Left hindlimb (tissue), 1 donor: ENCODE results near the gene SPRED3.
"Not testable (repeated sequence)": the region's sequence is repeated elsewhere in the genome, so short reads cannot be mapped to it uniquely, and the experiment has no call there.

Experiments
- DNase-seq: peaks from one replicate; pipeline ENCODE4 v3.0.0-alpha.2; 2018

Gene SPRED3

GRCh38 chr19:38388349-38389100 is at the start of gene SPRED3:
Gene SPRED3 (plus strand): TSS chr19:38388697. CDS start chr19:38390303, 1,606 bp downstream.
- DNase-seq: no peak

DNA sequence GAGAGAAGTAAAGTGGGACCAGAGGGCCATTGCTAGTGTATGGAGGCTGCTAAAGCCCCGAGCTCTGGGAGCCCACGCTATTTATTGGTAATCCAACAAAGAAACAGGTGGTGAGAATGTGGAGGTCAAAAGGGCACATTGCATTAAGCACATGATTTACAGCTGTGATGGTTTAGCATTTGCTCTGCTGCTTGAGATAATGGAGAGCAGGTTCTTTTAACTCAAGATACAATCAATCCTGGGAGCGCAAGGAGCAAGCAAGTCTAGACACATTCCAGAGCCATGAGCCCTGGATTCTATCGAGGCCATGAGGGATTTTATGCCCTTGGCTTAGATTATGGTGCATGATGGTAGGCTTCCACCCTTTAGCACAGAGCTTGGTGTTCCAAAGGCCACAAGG is 49.5 kb upstream of the SPRED3 start:
- not testable (repeated sequence) for DNase-seq

DNA sequence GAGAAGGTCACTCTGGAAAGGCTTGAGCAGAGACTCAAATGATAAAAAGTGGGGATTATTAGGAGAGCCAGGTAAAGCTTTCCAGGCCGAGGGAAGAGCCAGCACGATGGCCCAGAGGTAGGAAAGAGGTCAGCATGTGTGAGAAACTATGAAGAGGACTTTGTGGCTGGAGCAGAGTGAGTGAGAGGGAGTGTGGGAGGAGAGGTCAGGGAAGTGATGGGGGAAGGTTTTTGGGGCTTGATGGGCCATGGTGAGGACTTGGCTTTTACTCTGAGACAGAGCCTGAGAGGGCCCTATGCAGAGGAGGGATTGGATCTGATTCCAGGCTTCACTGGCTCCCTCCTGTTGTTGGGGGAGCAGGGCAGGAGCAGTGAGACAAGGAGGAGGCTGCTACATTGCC is 47.6 kb upstream of the SPRED3 start:
- DNase-seq: no peak

DNA sequence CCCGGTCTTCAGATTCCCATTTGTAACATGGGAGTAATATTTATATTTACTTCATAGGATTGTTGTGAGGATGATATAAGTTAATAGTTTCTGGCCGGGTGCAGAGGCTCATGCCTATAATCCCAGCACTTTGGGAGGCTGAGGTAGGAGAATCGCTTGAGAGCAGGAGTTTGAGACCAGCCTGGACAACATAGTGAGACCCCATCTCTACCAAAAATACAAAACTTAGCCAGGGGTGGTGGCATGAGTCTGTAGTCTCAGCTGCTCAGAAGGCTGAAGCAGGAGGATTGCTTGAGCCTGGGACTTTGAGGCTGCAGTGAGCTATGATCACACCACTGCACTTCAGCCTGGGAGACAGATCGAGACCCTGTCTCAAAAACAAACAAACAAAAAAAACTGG is 41.7 kb upstream of the SPRED3 start:
- no peak for DNase-seq

GRCh38 chr19:38350883-38351282 is 37.6 kb upstream of the SPRED3 start:
- DNase-seq: no peak

DNA sequence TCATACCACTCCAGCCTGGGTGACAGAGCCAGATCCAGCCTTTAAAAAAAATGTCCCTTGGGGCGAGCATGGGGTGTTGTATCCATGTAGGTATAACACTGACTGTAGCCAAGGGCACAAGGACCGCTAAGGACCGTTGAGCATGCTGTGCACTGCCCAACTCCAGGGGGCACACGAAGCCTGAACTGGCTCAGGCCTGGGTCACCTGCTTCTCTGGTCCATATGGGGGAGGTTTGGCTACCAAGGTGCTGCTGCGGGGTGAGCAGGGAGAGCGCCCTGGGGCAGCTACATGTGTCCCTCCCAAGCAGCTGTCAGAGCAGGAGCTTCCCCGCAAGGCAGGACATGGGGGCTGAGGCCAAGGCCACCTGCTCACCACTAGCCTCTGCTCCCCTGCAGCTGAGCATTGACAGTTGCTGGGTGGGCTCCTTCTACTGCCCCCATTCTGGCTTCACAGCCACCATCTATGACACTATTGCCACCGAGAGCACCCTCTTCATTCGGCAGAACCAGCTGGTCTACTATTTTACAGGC is 36.6 kb upstream of the SPRED3 start:
- DNase-seq: no peak

GRCh38 chr19:38352611-38353010 is 35.9 kb upstream of the SPRED3 start:
- DNase-seq: no peak

DNA sequence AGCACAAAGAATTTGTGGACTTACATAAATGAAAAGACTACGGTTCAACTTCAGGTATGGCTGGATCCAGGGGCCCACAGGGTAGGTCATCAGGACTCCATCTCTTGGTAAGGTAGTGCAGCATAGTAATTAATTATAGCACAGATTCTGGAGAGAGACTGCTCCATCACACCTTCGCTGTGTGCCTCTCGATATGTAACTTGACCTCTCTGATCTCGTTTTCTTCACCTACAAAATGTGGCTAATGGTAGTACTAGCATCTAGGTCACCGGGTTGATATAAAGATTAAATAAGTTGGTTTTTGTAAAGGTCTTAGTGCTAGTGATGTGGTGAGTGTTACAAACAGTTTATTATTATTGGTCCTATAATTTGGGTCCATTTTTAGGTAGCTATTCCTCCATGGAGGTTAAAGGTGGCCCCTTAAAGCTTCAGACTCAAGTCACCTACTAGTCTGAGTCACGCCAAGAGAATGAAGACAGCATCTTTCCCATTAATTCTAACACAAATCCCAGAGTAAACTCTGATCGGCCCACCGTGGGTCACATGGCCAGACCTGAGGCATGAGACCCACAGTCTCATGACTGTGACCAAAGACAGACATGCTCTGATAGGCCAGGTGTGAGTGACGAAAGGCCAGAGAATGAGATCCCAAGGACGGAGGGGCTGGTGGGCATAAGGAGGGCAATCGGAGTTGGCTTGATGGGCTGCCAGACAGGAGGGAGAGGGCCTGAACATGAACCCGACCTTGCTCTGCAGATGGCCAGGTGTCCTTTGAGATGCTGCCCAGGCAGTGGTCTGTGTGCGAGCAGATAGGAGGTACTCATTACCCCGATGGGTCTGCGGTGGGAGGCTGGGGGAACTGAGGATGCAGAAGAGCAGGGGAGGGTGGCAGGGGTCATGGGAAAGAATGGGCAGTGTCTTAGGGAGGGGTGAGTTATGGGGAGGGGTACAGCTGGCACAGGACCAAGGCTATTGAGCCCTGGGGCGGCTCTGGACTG is 32.5 kb upstream of the SPRED3 start:
- no peak for DNase-seq

DNA sequence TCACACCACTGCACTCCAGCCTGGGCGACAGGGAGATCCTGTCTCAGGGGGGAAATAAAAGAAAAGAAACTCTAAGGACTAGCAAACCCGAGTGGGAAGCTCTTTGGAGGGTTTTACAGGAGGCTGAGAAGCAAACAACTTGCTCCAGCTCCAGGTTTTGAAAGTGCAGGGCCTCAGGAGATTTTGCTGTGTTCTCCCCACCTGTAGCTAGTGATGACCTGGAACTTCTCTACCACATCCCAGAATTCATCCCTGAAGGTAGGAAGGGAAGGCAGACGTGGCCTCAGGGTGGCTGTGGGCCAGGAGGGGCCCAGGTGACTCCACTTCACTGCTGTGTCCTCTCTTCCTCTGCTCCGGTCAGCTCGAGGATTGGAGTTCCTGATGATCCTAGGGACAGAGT is 30.4 kb upstream of the SPRED3 start:
- DNase-seq: no peak

GRCh38 chr19:38359242-38360021 is 29.1 kb upstream of the SPRED3 start:
- DNase-seq: no peak

GRCh38 chr19:38360351-38360750 is 28.1 kb upstream of the SPRED3 start:
- DNase-seq: no peak

DNA sequence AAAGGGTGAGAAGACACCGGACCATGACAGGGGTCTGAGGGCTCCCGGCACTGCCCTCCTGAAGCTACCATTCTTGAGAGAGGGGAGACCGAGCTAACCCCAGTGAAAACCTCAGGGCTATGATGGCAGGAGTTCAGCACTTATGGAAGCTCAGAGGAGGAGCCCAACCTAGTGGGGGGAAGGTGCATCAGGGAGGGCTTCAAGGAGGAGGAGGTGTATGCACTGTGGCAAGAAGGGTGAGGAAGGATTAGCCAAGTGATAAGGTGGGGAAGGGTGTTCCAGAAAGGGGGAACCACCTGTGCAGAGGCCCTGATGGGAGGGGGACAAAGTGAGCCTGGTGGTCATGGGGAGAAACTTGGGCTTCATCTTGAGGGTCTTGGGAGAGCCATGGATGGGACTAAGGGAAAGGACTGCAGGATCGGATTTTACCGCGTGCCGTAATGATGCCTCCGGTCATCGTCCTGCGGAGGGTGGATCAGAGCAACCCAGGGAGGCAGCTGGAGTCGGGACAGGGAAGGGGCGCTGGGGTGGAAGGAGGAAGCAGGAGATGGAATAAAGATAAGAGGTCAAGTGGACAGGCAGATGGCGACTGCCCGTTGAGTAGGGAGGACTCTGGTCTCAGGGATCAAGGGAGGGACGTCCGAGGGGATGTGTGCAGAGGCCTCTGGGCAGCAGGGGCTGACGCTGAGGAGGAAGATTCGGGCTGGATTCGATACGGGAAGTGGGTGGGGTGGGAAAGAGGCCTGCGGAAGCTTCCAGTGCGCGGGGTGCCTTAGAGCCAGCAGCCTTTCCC is 27.5 kb upstream of the SPRED3 start:
- no peak for DNase-seq

DNA sequence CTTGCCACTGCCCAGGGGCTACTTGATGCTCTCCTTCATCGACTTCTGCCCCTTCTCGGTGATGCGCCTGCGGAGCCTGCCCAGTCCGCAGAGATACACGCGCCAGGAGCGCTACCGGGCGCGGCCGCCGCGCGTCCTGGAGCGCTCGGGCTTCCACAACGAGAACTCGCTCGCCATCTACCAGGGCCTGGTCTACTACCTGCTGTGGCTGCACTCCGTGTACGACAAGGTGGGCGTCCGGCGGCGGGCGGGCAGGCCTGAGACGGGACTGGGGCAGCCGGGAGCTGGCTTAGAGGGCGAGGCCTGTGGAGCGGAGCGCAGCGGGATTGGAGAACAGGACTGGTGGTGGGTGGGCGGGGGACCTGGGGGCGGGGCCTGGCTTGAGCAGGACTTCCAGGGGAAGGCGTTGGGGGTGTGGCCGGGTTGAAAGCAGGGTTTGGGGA is 26.8 kb upstream of the SPRED3 start:
- peak; percentile 87 for DNase-seq

GRCh38 chr19:38362076-38362945 is 26.2 kb upstream of the SPRED3 start:
- peak; percentile 64 for DNase-seq

DNA sequence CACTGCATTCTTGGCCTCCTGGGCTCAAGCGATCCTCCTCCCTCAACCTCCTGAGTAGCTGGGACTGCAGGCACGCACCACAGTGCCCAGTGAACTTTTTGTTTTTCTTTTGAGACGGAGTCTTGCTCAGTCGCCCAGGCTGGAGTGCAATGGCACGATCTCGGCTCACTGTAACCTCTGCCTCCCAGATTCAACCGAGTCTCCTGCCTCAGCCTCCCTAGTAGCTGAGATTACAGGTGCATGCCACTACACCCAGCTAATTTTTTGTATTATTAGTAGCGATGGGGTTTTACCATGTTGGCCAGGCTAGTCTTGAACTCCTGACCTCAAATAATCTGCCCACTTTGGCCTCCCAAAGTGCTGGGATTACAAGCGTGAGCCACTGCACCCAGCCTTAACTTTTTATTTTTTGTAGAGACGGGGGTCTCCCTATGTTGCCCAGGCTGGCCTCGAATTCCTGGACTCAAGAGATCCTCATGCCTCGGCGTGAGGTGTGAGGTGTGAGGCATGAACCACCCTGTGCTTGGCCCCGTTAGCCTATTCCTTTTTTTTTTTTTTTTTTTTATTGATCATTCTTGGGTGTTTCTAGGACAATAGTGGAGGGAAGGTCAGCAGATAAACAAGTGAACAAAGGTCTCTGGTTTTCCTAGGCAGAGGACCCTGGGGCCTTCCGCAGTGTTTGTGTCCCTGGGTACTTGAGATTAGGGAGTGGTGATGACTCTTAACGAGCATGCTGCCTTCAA is 25.4 kb upstream of the SPRED3 start:
- not testable (repeated sequence) for DNase-seq

GRCh38 chr19:38367041-38367440 is 21.5 kb upstream of the SPRED3 start:
- no peak for DNase-seq

GRCh38 chr19:38369584-38369983 is 18.9 kb upstream of the SPRED3 start:
- no peak for DNase-seq

DNA sequence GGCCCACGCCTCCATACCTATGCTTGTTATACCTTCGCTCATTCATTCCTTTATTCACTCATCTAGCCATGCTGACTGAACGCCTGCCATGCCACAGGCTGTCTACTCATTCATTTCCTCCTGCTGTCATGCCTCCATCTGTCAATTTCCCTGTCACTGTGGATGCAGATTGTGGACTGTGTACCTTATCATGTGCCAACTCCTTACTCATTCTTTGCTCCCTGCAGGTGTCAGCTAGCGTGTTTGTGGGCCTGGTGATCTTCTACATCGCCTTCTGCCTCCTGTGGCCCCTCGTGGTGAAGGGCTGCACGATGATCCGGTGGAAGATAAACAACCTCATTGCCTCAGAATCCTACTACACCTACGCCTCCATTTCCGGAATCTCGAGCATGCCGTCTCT is 18.2 kb upstream of the SPRED3 start:
- no peak for DNase-seq

- DNase-seq: no peak
Measured at GRCh38 chr19:38371081-38371480, 17.4 kb upstream of the SPRED3 start.

DNA sequence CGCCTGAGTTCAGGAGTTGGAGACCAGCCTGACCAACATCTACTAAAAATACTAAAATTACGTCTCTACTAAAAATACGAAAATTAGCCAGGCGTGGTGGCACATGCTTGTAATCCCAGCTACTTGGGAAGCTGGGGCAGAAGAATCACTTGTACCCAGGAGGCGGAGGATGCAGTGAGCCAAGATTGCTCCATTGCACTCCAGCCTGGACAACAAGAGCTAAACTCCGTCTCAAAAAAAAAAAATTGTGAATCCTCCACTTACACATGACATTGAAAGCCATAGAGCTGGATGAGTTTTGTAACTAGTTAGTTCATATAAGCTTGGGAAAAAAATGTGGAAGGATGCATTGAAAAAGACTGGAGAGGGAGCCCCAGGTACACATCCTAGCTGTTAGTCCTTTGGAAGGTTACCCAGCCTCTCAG is 14.6 kb upstream of the SPRED3 start:
- DNase-seq: no peak
